Cardiac septum (tissue), 1 donor: ENCODE measurements around the gene RPL37. TPM values are rescaled to one million over a fixed set of nuclear protein-coding genes. Genes with fewer than 3 reads are reported as not detected.
"Not testable (repeated sequence)": the region's sequence is repeated elsewhere in the genome, so short reads cannot be mapped to it uniquely, and the experiment has no call there.

Source experiments
- DNase-seq: peaks from one replicate; pipeline ENCODE4 v3.0.0-alpha.2; 2020; ENCODE audit warnings: low spot score
- intact Hi-C: fragments of 100-400 bp; cut with DNase I; formaldehyde crosslinking; loops from one replicate; pipeline ENCODE4 v1.14.0; 2022
- total RNA-seq: library from RNA; stranded (reverse); fragmentation: NEBNext Ultra II Directional; extraction: Animal tissue kit (Norgen Biotek cat#: 25700); gene quantifications from one replicate; pipeline ENCODE4 v1.2.1, GENCODE V29; 2021
- donor health status: DM: no; HTN: no; CAD: no.

The RPL37 gene
- total RNA-seq, 1 donor from 2014 or later = 510 TPM

DNA sequence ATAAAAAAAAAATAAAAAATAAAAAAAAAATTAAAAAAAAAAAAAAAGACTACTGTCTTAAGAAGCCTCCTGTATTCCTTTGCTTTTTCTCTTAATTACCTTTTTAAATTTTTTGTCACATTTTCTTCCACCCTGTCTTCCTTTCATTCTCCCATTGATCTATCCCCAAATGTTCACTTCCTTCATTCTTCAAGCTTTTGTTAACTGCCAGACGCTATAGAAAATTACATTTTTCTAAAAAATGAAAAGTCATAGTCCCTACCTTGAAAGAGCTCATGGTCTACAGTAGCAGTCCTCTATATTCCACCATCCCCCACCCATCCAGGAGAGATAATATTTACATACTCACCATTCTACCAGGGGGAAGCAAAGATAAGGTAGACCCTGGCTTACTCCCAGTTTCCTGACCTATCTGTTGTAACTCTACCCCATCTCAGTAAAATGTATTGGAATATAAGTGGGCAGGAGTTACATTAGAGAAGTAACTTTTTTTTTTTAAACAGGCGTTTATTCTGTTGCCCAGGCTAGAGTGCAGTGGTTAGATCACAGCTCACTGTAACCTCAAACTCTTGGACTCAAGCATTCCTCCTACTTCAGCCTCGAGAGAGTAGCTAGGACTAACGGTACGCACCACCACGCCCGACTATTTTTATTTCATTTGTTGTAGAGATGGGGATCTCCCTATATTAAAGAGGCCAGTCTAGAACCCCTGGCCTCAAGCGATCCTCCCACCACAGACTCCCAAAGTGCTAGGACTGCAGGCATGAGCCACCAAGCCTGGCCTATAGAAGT lies 33.1 kb downstream of the RPL37 start:
- intact Hi-C loops = no loop called here
- DNase-seq = no peak

DNA sequence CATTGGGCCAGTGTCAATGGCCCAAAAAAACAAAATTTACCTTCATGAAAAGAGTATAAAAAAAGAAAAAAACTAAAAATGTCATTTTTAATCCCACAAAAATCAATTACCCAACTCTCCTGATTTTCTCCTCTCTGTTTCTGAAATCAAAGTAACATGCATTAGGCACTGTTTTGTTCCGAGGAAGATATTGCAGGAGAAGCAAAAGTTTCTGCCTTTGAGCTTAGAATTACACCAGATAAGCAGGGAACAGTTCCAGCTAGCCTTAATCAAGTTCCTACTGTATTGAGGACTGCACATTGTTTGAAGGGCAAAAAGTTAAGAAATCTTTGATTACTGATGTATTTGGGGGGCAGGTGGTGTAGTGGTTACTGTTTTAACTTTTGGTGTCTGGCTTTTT lies 35.8 kb downstream of the RPL37 start:
- intact Hi-C loops = no loop called here
- no peak for DNase-seq

DNA sequence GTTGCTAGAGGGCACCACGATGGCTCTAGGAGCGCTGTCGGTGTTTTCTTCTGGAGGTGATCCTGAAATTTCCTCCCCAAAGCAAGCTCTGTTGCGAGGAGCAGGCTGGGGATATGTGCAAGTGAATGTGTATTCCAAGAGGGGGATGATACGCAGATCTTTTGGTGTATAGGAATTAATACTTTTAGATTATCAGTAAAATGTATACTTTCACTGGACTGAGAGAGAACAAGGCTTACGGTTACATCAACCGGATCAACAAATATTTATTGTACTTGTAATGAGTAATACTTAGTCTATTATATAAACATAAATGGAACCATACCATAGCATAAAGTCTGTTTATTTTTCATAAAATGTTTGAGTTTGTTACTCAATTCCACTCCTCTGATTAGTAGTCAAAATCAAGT lies 36.2 kb downstream of the RPL37 start:
- DNase-seq = no peak
- intact Hi-C loops = loop anchor here (1.0 kb wide), 1 partner anchor 36 kb away; the partner anchor contains the start of gene RPL37

DNA sequence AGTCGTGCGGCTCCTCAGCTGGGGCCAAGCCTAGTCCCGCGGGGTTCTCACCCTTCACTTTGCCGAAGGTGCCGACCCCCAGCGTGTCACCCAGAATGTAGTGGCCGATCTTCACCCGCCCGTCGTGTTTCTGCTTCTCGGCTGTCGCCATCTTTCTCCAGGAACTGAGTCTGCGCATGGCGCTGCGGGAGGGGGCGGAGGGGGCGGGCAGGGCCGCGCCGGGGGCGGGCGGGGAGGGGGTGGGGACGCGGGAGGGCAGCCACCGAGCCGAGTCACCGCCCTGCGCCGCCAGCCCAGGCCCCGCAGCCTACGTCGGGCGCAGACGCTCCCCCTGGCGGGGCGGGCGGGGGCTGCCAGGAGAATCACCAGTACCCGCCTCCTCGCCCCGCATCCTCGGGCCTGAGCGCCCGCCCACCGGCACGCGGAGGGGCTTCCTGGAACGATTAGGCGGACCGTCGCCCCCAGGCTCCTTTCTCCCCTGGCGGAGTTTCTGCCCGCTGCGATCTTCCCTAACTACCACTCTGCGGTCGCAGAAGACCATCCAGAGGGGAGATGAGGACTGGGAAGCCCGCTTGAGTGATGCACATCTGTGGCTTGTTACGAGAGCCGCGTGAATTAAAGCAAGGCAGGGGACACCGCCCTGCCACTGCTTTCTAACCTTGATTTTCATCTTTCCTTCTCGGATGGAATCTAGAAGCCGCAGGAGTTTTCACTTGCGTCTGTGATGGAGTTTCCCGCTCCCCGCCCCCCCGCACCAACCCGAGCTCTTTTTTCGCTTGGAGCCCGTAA lies 36.8 kb downstream of the RPL37 start, which contains the start of gene PRKAA1:
Gene PRKAA1, minus strand, starts transcription at position 363 of the 789 bp plus-strand sequence. Its CDS starts 185 bp downstream, at position 178.
- intact Hi-C loops = loop anchor here (1.0 kb wide), 1 partner anchor 37 kb away; the partner anchor contains the start of gene RPL37
- peak; percentile 95 for DNase-seq

DNA sequence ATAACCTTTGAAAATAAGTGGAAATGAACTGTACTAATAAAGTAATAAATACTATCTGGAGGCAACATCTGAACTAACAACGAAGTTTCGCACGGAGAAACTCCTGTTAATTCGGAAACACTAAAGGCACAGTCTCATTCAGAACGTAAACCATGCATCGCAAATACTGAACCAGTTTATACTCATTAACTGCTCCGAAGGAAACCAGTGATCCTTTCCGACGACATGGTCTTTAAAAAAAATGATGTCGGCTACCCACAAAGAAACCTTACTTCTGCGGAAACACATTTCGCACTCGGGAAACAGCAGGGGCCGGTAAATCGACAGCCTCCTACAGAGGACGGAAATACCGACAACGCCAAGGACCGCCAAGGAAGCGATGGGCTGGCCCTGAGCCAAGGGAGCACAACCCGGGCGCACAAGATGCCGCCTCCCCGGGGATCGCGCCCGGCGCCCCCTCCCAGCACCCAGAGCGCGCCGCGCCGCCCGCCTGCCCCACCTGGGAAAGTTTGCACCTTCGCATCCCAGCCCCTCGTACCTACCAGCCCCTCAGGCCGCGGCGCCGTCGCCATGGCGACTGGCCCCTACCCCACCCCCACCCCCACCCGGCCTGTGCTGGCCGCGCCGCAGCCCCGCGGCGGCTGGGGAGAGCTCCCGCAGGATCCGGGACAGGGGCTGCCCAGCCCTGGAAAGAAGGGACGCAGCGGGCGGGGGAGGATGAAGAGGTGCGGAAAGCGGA lies 37.6 kb downstream of the RPL37 start:
- DNase-seq = peak; percentile 83
- intact Hi-C loops = loop anchor here (1.0 kb wide), 1 partner anchor 38 kb away; the partner anchor contains the start of gene RPL37

DNA sequence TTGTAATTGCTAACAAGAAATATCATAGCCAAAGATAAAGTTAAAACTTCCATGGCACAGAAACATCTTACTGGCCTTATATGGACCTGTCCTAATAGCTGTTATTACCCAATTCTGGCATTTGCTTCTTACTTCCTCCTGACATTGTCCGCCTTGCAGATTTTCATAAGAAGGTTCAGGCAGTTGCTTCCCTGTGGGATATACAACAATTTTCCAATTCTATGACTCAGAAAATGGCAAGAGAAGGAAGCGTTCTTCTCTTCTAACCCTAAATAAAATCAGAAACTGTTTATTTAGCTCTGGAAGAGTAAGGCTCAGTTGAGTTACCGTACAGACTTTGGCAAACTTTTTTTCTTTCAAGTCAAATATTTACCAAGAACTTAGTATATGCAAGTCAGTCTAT lies 38.5 kb downstream of the RPL37 start:
- DNase-seq = no peak
- intact Hi-C loops = no loop called here

DNA sequence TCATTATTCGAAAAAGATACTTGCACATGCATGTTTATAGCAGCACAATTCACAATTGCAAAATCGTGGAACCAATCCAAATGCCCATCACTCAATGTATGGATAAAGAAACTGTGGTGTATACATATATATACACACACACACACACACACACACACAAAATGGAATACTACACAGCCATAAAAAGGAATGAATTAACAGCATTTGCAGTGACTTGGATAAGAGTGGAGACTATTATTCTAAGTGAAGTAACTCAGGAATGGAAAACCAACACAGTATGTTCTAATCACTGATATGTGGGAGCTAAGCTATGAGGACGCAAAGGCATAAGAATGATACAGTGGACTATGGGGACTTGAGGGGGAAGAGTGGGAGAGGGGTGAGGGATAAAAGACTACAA lies 40.1 kb downstream of the RPL37 start:
- DNase-seq, intact Hi-C loops: not testable (repeated sequence)

DNA sequence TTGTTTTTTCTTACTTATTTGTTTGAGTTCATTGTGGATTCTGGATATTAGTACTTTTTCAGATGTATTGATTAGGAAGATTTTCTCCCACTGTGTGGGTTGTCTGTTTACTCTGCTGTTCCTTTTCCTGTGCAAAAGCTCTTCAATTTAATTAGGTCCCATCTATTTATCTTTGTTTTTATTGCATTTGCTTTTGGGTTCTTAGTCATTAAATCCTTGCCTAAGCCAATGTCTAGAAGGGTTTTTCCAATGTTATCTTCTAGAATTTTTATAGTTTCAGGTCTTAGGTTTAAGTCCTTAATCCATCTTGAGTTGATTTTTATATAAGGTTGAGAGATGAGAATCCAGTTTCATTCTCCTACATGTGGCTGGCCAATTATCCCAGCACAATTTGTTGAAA lies 40.7 kb downstream of the RPL37 start:
- DNase-seq, intact Hi-C loops: not testable (repeated sequence)

DNA sequence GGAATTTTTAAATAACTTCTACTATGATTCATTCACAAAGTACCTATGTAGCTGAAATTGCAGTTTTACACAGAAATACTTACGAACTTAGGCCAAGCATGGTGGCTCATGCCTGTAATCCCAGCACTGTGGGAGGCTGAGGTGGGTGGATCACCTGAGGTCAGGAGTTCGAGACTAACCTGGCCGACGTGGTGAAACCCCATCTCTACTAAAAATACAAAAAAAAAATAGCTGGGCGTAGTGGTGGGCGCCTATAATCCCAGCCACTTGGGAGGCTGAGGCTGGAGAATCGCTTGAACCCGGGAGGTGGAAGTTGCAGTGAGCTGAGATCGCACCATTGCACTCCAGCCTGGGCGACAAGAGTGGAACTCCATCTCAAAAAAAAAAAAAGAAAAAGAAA lies 42.3 kb downstream of the RPL37 start:
- intact Hi-C loops, DNase-seq: not testable (repeated sequence)

DNA sequence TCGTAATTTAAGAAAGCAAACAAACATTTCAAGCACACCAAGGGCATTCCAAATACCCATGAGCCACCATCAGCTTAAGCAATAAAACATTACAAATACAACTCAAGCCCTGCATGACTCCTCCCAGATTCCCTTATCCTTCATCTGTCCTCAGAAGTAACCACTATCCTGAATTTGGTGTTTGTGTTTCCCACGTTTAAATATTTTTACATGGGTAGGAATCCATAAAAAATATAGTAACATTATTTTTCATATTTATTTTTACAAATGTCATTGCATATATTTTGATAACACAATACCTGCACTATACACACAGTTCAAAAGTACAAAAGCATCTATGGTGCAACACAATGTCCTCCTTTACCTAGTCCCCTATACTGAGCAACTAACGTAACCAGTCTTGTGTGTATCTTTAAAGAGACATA lies 43.3 kb downstream of the RPL37 start:
- intact Hi-C loops = no loop called here
- no peak for DNase-seq

DNA sequence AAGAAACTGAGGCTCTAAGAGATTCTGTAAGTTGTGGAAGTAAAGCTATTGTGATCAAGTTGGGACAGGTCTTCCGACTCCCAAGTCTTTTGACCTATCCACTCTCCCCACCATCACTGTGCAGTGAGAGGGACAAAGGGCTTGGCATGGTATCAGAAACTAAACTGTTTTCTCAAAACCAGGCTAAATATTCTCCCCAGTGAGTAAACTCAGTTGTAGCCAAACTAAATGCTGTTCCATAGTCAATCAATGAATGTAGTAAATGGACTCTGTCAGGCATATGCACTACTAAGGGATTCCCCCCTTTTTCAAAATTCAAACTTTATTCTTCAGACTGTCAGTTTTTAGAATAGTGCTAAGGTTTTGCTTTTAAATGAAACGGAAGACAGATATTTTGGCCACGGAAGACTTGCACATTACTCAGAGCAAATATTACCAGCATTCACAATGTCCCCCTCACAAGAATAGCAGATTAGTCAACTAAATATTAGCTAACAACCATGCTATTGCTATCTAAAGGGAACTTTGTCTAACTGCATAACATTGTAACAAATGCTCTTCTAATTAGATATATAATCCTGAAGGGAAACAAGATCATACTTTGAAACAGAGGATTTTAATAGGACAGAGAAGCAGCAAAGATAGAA lies 44.0 kb downstream of the RPL37 start:
- DNase-seq = no peak
- intact Hi-C loops = no loop called here

DNA sequence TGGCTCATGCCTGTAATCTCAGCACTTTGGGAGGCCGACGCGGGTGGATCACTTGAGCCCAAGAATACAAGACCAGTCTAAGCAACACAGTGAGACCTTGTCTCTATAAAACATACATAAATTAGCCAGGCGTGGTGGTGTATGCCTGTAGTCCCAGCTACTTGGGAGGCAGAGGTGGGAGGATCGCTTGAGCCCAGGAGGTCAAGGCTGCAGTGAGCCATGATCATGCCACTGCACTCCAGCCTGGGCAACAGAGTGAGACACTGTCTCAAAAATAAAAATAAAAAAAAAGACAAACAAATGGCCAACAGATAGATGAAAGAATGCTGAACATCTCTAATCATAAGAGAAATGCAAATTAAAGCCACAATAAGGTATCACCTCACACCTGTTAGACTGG lies 46.1 kb downstream of the RPL37 start:
- intact Hi-C loops, DNase-seq: not testable (repeated sequence)

DNA sequence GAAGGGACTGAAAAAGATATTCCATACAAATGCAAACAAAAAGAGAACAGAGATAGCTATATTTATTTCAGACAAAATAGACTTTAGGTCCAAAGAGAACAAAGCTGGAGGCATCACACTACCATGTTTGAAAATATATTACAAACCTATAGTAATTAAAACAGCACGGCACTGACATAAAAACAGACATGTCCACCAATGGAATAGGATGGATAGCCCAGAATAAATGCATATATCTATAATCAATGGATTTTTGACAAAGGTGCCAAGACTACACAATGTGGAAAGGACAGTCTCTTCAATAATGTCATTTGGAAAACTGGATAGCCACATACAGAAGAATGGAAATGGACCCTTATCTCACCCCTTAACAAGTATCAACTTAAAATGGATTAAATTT lies 47.0 kb downstream of the RPL37 start:
- no peak for DNase-seq
- intact Hi-C loops = no loop called here

DNA sequence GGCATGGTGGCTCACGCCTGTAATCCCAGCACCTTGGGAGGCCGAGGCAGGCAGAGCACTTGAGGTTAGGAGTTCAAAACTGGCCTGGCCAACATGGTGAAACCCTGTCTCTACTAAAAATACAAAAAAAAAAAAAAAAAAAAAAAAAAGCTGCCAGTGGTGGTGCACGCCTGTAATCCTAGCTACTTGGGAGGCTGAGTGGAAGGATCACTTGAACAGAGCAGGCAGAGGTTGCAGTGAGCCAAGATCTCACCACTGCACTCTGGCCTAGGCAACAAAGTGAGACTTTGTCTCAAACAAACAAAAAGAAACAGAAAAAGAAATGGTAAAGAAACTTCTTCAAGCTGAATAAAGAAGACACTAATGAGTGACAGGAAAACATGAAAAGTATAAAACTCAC lies 48.4 kb downstream of the RPL37 start:
- intact Hi-C loops = not testable (repeated sequence)

DNA sequence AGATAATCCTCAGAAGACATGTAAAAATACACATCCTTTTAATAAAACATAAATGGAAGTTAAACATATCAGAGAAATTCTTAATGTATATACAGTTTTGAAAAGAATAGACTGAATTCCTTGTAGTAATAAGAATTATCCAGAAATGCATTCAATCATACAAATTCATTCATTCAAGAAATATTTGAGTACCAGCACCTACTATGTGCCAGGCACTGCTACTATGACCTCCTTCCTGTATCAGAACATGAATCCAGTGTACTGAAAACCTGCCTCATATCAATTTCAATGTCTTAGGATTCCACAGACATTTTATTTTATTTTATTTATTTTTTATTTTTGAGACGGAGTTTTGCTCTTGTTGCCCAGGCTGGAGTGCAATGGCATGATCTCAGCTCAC lies 50.1 kb downstream of the RPL37 start:
- intact Hi-C loops = no loop called here
- no peak for DNase-seq

More for the DNA sequence above, 48.4 kb downstream of the RPL37 start:
- DNase-seq = not testable (repeated sequence)

DNA sequence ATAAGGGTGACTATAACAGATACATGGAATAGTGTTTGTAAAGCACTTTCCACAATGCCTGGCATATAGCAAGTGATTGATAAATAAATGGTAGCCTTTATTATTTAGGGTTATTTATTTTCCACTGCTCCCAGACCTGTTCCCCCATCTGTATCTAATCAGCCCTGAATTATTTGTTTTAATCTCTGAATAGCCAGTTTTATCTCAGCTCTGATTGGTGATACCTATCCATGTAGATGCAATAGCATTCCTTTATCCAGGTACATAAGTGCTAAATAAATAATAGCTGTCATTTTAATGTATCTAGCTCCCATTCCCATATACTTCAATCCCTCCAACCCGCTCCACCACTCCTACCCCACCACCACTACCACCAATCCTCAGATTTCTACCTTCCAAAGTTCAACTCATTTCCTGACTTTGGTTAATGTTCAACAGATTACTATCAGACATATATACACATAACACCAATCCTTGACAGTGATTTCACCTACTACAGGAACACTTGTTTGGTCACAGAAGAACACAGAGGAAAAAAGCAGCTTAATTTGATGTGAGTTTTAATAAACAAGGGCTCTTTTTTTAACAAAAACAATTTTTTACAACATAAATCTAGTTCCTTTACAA lies 50.9 kb downstream of the RPL37 start:
- no peak for DNase-seq
- intact Hi-C loops = no loop called here

DNA sequence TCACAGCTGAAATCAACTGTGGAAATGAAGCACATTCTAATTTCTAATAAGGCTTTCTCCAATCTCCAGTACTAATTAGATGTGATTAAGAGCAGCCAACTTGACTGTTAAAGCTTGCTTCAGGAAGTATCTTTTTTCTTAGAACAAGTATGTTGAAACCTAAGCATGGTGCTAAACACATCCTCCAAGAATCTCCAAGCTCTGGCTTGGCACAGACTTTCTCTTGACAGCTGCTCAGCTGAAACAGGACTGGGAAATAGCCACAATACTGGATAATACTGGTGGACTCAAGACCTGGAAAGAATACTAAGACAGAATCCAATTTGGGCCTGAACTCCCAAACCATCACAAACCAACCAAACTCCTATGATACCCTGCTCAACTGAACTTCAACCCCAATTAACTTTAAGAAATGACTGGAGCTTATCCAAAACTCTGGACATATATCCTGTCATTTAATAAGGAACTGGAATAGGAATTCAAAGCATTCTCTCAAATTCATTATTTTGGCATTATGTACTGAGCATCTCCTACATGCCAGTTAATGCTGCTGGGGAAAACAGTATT lies 53.1 kb downstream of the RPL37 start:
- DNase-seq = no peak
- intact Hi-C loops = no loop called here

DNA sequence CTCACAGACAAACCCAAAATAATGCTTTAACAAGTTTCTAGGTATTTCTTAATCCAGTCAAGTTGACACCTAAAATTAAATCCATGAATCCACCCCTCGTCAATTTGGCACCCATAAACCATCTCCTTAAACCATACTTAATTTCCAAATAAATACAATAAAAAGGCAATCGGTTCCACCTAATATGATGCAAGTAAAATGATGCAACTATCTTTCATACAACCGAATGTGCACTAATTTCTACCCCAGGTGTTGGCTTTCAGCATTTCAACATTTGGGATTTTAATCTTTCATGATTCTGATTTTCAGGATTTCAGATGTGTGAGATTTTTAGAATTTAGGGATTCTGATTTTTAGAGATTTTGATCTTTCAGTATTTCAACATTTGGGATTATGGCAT lies 54.2 kb downstream of the RPL37 start:
- DNase-seq = no peak

DNA sequence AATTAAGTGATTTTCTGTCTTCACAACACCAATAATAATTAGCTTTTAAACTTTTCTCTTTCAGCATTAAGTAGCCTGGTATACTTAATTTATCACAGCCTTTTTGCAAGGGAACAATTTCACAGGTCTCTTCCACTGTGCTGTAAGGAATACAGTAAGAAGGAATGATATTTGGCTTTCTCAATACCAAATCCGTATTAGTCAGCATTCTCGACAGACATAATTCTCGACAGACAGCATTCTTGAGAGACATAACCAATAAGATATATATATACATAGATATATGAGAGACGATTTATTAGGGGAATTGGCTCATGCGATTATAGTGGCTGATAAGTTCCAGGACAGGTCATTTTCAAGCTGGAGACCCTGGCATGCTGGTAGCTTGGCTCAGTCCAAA lies 54.8 kb downstream of the RPL37 start:
- no peak for DNase-seq
- intact Hi-C loops = no loop called here

More for the DNA sequence above, 54.2 kb downstream of the RPL37 start:
- intact Hi-C loops = no loop called here
